ENCODE measurements around the gene ACACB.

ACACB gene

GRCh38 chr12:109273354-109273753 lies 157.0 kb downstream of the ACACB start:
- TF ChIP-seq POLR2AphosphoS5 (IDR thresholded peaks at IDR 0.05; ENCODE audit: low read depth, low read length) (no peak), SIN3A (IDR thresholded peaks at IDR 0.05; ENCODE audit: borderline replicate concordance, insufficient read depth, low read length) (no peak), FOXP2 (optimal IDR thresholded peaks at IDR 0.05; ENCODE audit: borderline replicate concordance, extremely low read depth, extremely low read length, insufficient read depth) (no peak), TAF1 (IDR thresholded peaks at IDR 0.05; ENCODE audit: borderline replicate concordance, insufficient read depth, low read length) (no peak)
- TF ChIP-seq, protein P1, sequence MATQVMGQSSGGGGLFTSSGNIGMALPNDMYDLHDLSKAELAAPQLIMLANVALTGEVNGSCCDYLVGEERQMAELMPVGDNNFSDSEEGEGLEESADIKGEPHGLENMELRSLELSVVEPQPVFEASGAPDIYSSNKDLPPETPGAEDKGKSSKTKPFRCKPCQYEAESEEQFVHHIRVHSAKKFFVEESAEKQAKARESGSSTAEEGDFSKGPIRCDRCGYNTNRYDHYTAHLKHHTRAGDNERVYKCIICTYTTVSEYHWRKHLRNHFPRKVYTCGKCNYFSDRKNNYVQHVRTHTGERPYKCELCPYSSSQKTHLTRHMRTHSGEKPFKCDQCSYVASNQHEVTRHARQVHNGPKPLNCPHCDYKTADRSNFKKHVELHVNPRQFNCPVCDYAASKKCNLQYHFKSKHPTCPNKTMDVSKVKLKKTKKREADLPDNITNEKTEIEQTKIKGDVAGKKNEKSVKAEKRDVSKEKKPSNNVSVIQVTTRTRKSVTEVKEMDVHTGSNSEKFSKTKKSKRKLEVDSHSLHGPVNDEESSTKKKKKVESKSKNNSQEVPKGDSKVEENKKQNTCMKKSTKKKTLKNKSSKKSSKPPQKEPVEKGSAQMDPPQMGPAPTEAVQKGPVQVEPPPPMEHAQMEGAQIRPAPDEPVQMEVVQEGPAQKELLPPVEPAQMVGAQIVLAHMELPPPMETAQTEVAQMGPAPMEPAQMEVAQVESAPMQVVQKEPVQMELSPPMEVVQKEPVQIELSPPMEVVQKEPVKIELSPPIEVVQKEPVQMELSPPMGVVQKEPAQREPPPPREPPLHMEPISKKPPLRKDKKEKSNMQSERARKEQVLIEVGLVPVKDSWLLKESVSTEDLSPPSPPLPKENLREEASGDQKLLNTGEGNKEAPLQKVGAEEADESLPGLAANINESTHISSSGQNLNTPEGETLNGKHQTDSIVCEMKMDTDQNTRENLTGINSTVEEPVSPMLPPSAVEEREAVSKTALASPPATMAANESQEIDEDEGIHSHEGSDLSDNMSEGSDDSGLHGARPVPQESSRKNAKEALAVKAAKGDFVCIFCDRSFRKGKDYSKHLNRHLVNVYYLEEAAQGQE (IDR thresholded peaks at IDR 0.05; ENCODE audit: insufficient read depth in 1 of 2, low read depth in 2 of 2, low read length in 2 of 2), result no peak

- TF ChIP-seq POLR2AphosphoS5 (IDR thresholded peaks at IDR 0.05; ENCODE audit: low read depth, low read length) (no peak), TAF1 (IDR thresholded peaks at IDR 0.05; ENCODE audit: borderline replicate concordance, insufficient read depth, low read length) (no peak), FOXP2 (optimal IDR thresholded peaks at IDR 0.05; ENCODE audit: borderline replicate concordance, extremely low read depth, extremely low read length, insufficient read depth) (no peak), SIN3A (IDR thresholded peaks at IDR 0.05; ENCODE audit: borderline replicate concordance, insufficient read depth, low read length) (no peak)
- TF ChIP-seq, protein P1 (IDR thresholded peaks at IDR 0.05; ENCODE audit: insufficient read depth in 1 of 2, low read depth in 2 of 2, low read length in 2 of 2), result no peak
Observed at GRCh38 chr12:109274381-109274780, 158.0 kb downstream of the ACACB start.

DNA sequence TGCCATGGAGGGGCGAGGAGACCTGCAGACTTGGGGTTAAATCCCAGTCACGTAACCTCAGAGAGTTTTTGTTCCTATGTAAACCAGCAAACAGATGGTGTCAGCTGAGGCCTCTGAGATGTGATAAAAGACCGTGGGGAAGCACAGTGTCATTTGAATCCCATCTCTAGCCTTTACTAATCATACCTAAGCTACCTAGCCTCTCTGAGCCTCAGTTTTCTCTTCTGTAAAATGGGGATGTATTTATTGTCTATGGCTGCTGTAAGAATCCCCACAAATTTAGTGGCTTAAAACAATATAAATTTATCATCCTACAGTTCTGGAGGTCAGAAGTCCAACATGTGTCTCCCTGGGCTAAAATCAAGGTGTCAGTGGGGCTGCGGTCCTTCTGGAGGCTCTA lies 158.8 kb downstream of the ACACB start:
- TF ChIP-seq, protein P1 (IDR thresholded peaks at IDR 0.05; ENCODE audit: insufficient read depth in 1 of 2, low read depth in 2 of 2, low read length in 2 of 2), result no peak
- no peak for TF ChIP-seq SIN3A (IDR thresholded peaks at IDR 0.05; ENCODE audit: borderline replicate concordance, insufficient read depth, low read length)
- TF ChIP-seq POLR2AphosphoS5 (IDR thresholded peaks at IDR 0.05; ENCODE audit: low read depth, low read length), result no peak
- no peak for TF ChIP-seq FOXP2 (optimal IDR thresholded peaks at IDR 0.05; ENCODE audit: borderline replicate concordance, extremely low read depth, extremely low read length, insufficient read depth)
- TF ChIP-seq TAF1 (IDR thresholded peaks at IDR 0.05; ENCODE audit: borderline replicate concordance, insufficient read depth, low read length), result no peak

- TF ChIP-seq, protein P1 (IDR thresholded peaks at IDR 0.05; ENCODE audit: insufficient read depth in 1 of 2, low read depth in 2 of 2, low read length in 2 of 2), result no peak
- TF ChIP-seq SIN3A (IDR thresholded peaks at IDR 0.05; ENCODE audit: borderline replicate concordance, insufficient read depth, low read length) (no peak), TAF1 (IDR thresholded peaks at IDR 0.05; ENCODE audit: borderline replicate concordance, insufficient read depth, low read length) (no peak), POLR2AphosphoS5 (IDR thresholded peaks at IDR 0.05; ENCODE audit: low read depth, low read length) (no peak), FOXP2 (optimal IDR thresholded peaks at IDR 0.05; ENCODE audit: borderline replicate concordance, extremely low read depth, extremely low read length, insufficient read depth) (no peak)
Observed at GRCh38 chr12:109276160-109276559, 159.8 kb downstream of the ACACB start.
